Measurements from ENCODE around the gene KANK2. TPM values are rescaled to one million over a fixed set of nuclear protein-coding genes. Genes with fewer than 3 reads are reported as not detected.
A peak's percentile ranks its signal among the peaks of the same experiment; 100 is the strongest.

The KANK2 gene
- total and polyA plus RNA-seq, 5 donors = 244 to 324 (median 275) TPM

GRCh38 chr19:11225815-11226214, 28.5 kb upstream of the KANK2 start:
- WGBS = 80% methylated on average over 3 of the region's 3 CpGs
- Histone ChIP-seq H3K27me3 (ENCODE audit: control insufficient read depth, insufficient read depth) (no peaks in the 10 kb centered on the region), H3K4me1 (ENCODE audit: control insufficient read depth, insufficient read depth, low read length) (no peaks in the 10 kb centered on the region), H3K9me3 (ENCODE audit: control insufficient read depth, low read length) (no peaks in the 10 kb centered on the region), H3K4me3 (ENCODE audit: low read length) (no peak overlapping the region), H3K27ac (ENCODE audit: low read length) (no peak overlapping the region)
- intact Hi-C loops (cut with DNase I) = loop anchor here in 1 of 4 donors (10.0 kb wide), 1 partner anchor 219 kb away; no protein-coding TSS in a partner anchor
- no peak for ATAC-seq
- peak in 1 of 3 donors; percentile 20 for DNase-seq

- peak overlapping the region; percentile 28 for H3K27ac ChIP-seq (ENCODE audit: low read length)
- WGBS = 75% methylated on average over 5 of the region's 5 CpGs
- intact Hi-C loops (cut with DNase I) = loop anchor here in 1 of 4 donors (10.0 kb wide), 1 partner anchor 220 kb away; no protein-coding TSS in a partner anchor
- no peaks in the 10 kb centered on the region for H3K4me1 ChIP-seq (ENCODE audit: control insufficient read depth, insufficient read depth, low read length)
- no peaks in the 10 kb centered on the region for H3K27me3 ChIP-seq (ENCODE audit: control insufficient read depth, insufficient read depth)
- no peak overlapping the region for H3K4me3 ChIP-seq (ENCODE audit: low read length)
- DNase-seq = peak in 2 of 3 donors; percentile 55 to 66
- H3K9me3 ChIP-seq (ENCODE audit: control insufficient read depth, low read length) = no peaks in the 10 kb centered on the region
- ATAC-seq = peak; percentile 53 to 60
These were observed 27.8 kb upstream of the KANK2 start for GRCh38 chr19:11225172-11225571.

GRCh38 chr19:11224429-11224828, 27.1 kb upstream of the KANK2 start:
- Histone ChIP-seq H3K4me3 (ENCODE audit: low read length) (no peak overlapping the region), H3K9me3 (ENCODE audit: control insufficient read depth, low read length) (no peaks in the 10 kb centered on the region), H3K27ac (ENCODE audit: low read length) (no peak overlapping the region), H3K27me3 (ENCODE audit: control insufficient read depth, insufficient read depth) (no peaks in the 10 kb centered on the region), H3K4me1 (ENCODE audit: control insufficient read depth, insufficient read depth, low read length) (no peaks in the 10 kb centered on the region)
- WGBS = 96% methylated on average over 7 of the region's 7 CpGs
- ATAC-seq (no peak), DNase-seq (no peak)
- intact Hi-C loops (cut with DNase I) = loop anchor here in 1 of 4 donors (10.0 kb wide), 1 partner anchor 220 kb away; no protein-coding TSS in a partner anchor

- H3K27me3 ChIP-seq (ENCODE audit: control insufficient read depth, insufficient read depth) = no peaks in the 10 kb centered on the region
- no peak overlapping the region for H3K27ac ChIP-seq (ENCODE audit: low read length)
- H3K4me1 ChIP-seq (ENCODE audit: control insufficient read depth, insufficient read depth, low read length) = no peaks in the 10 kb centered on the region
- ATAC-seq = no peak
- WGBS = 96% methylated on average over 3 of the region's 3 CpGs
- H3K9me3 ChIP-seq (ENCODE audit: control insufficient read depth, low read length) = no peaks in the 10 kb centered on the region
- H3K4me3 ChIP-seq (ENCODE audit: low read length) = no peak overlapping the region
- intact Hi-C loops (cut with DNase I) = loop anchor here in 1 of 4 donors (10.0 kb wide), 1 partner anchor 222 kb away; no protein-coding TSS in a partner anchor
- DNase-seq = no peak
These were observed 25.9 kb upstream of the KANK2 start for GRCh38 chr19:11223200-11223599.

GRCh38 chr19:11221082-11221598, 23.8 kb upstream of the KANK2 start:
- Histone ChIP-seq H3K4me3 (ENCODE audit: low read length) (no peak overlapping the region), H3K4me1 (ENCODE audit: control insufficient read depth, insufficient read depth, low read length) (no peaks in the 10 kb centered on the region), H3K27me3 (ENCODE audit: control insufficient read depth, insufficient read depth) (no peaks in the 10 kb centered on the region), H3K9me3 (ENCODE audit: control insufficient read depth, low read length) (no peaks in the 10 kb centered on the region), H3K27ac (ENCODE audit: low read length) (no peak overlapping the region)
- WGBS = 99% methylated on average over 3 of the region's 3 CpGs
- ATAC-seq (no peak), DNase-seq (no peak)
- intact Hi-C loops (cut with DNase I) = loop anchor here in 1 of 4 donors (10.0 kb wide), 1 partner anchor 224 kb away; no protein-coding TSS in a partner anchor

- H3K27me3 ChIP-seq (ENCODE audit: control insufficient read depth, insufficient read depth) = no peaks in the 10 kb centered on the region
- H3K4me3 ChIP-seq (ENCODE audit: low read length) = no peak overlapping the region
- no peaks in the 10 kb centered on the region for H3K9me3 ChIP-seq (ENCODE audit: control insufficient read depth, low read length)
- no peak for ATAC-seq
- no peak overlapping the region for H3K27ac ChIP-seq (ENCODE audit: low read length)
- 94% methylated on average over 6 of the region's 6 CpGs for WGBS
- DNase-seq = no peak
- H3K4me1 ChIP-seq (ENCODE audit: control insufficient read depth, insufficient read depth, low read length) = no peaks in the 10 kb centered on the region
- intact Hi-C loops (cut with DNase I) = no loop called here
These were observed 17.0 kb upstream of the KANK2 start for GRCh38 chr19:11214387-11214786.

- H3K27ac ChIP-seq (ENCODE audit: low read length) = no peak overlapping the region
- ATAC-seq (no peak), DNase-seq (no peak)
- no peaks in the 10 kb centered on the region for H3K9me3 ChIP-seq (ENCODE audit: control insufficient read depth, low read length)
- intact Hi-C loops (cut with DNase I) = no loop called here
- H3K27me3 ChIP-seq (ENCODE audit: control insufficient read depth, insufficient read depth) = no peaks in the 10 kb centered on the region
- H3K4me3 ChIP-seq (ENCODE audit: low read length) = no peak overlapping the region
- H3K4me1 ChIP-seq (ENCODE audit: control insufficient read depth, insufficient read depth, low read length) = no peaks in the 10 kb centered on the region
- 91% methylated on average over 1 of the region's 1 CpG for WGBS
These were observed 13.2 kb upstream of the KANK2 start for GRCh38 chr19:11210656-11210928.

GRCh38 chr19:11209839-11210655, 12.7 kb upstream of the KANK2 start:
- Histone ChIP-seq H3K4me3 (ENCODE audit: low read length) (no peak overlapping the region), H3K27ac (ENCODE audit: low read length) (no peak overlapping the region), H3K4me1 (ENCODE audit: control insufficient read depth, insufficient read depth, low read length) (no peaks in the 10 kb centered on the region), H3K27me3 (ENCODE audit: control insufficient read depth, insufficient read depth) (no peaks in the 10 kb centered on the region), H3K9me3 (ENCODE audit: control insufficient read depth, low read length) (no peaks in the 10 kb centered on the region)
- DNase-seq = peak in 1 of 3 donors; percentile 7
- 83% methylated on average over 2 of the region's 2 CpGs for WGBS
- intact Hi-C loops (cut with DNase I) = loop anchor here (5.0 to 10.0 kb wide), 2 partner anchors 78 to 175 kb away; no protein-coding TSS in a partner anchor
- ATAC-seq = no peak

GRCh38 chr19:11208561-11209471, 11.5 kb upstream of the KANK2 start:
- no peak for ATAC-seq
- Histone ChIP-seq H3K27ac (ENCODE audit: low read length) (no peak overlapping the region), H3K4me1 (ENCODE audit: control insufficient read depth, insufficient read depth, low read length) (peaks cover 5% of the 10 kb centered on the region), H3K27me3 (ENCODE audit: control insufficient read depth, insufficient read depth) (no peaks in the 10 kb centered on the region), H3K9me3 (ENCODE audit: control insufficient read depth, low read length) (no peaks in the 10 kb centered on the region), H3K4me3 (ENCODE audit: low read length) (no peak overlapping the region)
- intact Hi-C loops (cut with DNase I) = loop anchor here (5.0 to 10.0 kb wide), 2 partner anchors 77 to 174 kb away; no protein-coding TSS in a partner anchor
- peak in 1 of 3 donors; percentile 48 for DNase-seq
- WGBS = 83% methylated on average over 38 of the region's 38 CpGs

GRCh38 chr19:11205939-11206570, 8.7 kb upstream of the KANK2 start:
- intact Hi-C loops (cut with DNase I) = loop anchor here (2.0 to 10.0 kb wide), 4 partner anchors 67 to 171 kb away; no protein-coding TSS in a partner anchor
- Histone ChIP-seq H3K27me3 (ENCODE audit: control insufficient read depth, insufficient read depth) (no peaks in the 10 kb centered on the region), H3K9me3 (ENCODE audit: control insufficient read depth, low read length) (no peaks in the 10 kb centered on the region), H3K4me3 (ENCODE audit: low read length) (no peak overlapping the region), H3K27ac (ENCODE audit: low read length) (no peak overlapping the region), H3K4me1 (ENCODE audit: control insufficient read depth, insufficient read depth, low read length) (peaks cover 5% of the 10 kb centered on the region)
- ATAC-seq (no peak), DNase-seq (peak in 1 of 3 donors; percentile 28)
- WGBS = 85% methylated on average over 9 of the region's 9 CpGs

Measured in right cardiac atrium (tissue), 5 donors.